GM23248 (cell line): ENCODE results near the gene MX1.

ENCODE experiments used
- EZH2 ChIP-seq: fragments of 200-600 bp; sonication (generic); IDR thresholded peaks from 2 replicates; pipeline ENCODE4 v1.6.1; 2018; ENCODE audit warnings: antibody characterized with exemption, mild to moderate bottlenecking; ENCODE audit not compliant: insufficient read depth, poor library complexity, severe bottlenecking
- EZH2phosphoT487 ChIP-seq: fragments of 200-600 bp; sonication (generic); IDR thresholded peaks from 2 replicates; pipeline ENCODE4 v1.6.1; 2018; ENCODE audit warnings: antibody characterized with exemption, moderate library complexity, mild to moderate bottlenecking, low read depth; ENCODE audit not compliant: insufficient read depth

DNA sequence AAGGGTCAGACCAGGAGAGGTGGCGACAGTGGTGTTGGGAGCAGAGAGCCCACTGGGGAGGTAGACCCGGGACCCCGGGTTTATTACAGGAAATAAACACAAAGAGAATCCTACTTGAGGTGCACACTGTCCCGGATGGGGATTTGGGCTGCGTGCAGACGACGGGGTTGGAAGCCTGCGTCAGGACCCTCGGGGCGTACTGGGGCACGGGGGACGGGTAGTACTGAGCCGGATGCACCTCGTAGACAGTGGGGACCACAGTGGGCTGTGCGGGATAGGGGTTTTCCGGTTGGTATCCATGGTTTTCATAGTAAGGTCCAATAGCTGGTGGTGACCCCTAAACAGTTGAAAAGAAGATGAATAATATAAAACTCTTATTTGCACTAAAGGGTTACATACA lies 68.2 kb downstream of the MX1 start:
- TF ChIP-seq EZH2 (no peak), EZH2phosphoT487 (no peak)
